ENCODE results near the gene AXDND1.
"Not testable (repeated sequence)": the region's sequence is repeated elsewhere in the genome, so short reads cannot be mapped to it uniquely, and the experiment has no call there.

The AXDND1 gene

GRCh38 chr1:179459606-179460206 lies 93.9 kb downstream of the AXDND1 start:
- intact Hi-C loops (cut with micrococcal nuclease); H3K27me3 Mint-ChIP-seq; H3K4me3 Mint-ChIP-seq; H3K27ac Mint-ChIP-seq; H3K36me3 Mint-ChIP-seq (ENCODE audit: low read depth); H3K4me1 Mint-ChIP-seq (ENCODE audit: low read depth): not testable (repeated sequence)
- H3K9me3 Mint-ChIP-seq, result peaks cover 24% of the 10 kb centered on the region

GRCh38 chr1:179465661-179466060 lies 99.9 kb downstream of the AXDND1 start:
- H3K36me3 Mint-ChIP-seq (ENCODE audit: low read depth); H3K27ac Mint-ChIP-seq; H3K4me1 Mint-ChIP-seq (ENCODE audit: low read depth); H3K4me3 Mint-ChIP-seq; intact Hi-C loops (cut with micrococcal nuclease); H3K27me3 Mint-ChIP-seq: not testable (repeated sequence)
- peaks cover 41% of the 10 kb centered on the region for H3K9me3 Mint-ChIP-seq

GRCh38 chr1:179474713-179475112 lies 108.9 kb downstream of the AXDND1 start:
- Mint-ChIP-seq H3K9me3 (peaks cover 77% of the 10 kb centered on the region), H3K4me1 (ENCODE audit: low read depth) (no peaks in the 10 kb centered on the region), H3K4me3 (no peak overlapping the region), H3K27ac (no peak overlapping the region), H3K27me3 (peaks cover 2% of the 10 kb centered on the region), H3K36me3 (ENCODE audit: low read depth) (no peaks in the 10 kb centered on the region)
- intact Hi-C loops (cut with micrococcal nuclease), result no loop called here

- intact Hi-C loops (cut with micrococcal nuclease), result no loop called here
- no peak overlapping the region for H3K27ac Mint-ChIP-seq
- no peak overlapping the region for H3K4me3 Mint-ChIP-seq
- H3K4me1 Mint-ChIP-seq (ENCODE audit: low read depth), result no peaks in the 10 kb centered on the region
- H3K27me3 Mint-ChIP-seq, result peaks cover 2% of the 10 kb centered on the region
- H3K9me3 Mint-ChIP-seq, result peaks cover 72% of the 10 kb centered on the region
- no peaks in the 10 kb centered on the region for H3K36me3 Mint-ChIP-seq (ENCODE audit: low read depth)
Observed at GRCh38 chr1:179476484-179476883, 110.7 kb downstream of the AXDND1 start.

- H3K4me3 Mint-ChIP-seq, result no peak overlapping the region
- H3K9me3 Mint-ChIP-seq, result peaks cover 58% of the 10 kb centered on the region
- intact Hi-C loops (cut with micrococcal nuclease), result no loop called here
- H3K4me1 Mint-ChIP-seq (ENCODE audit: low read depth), result no peaks in the 10 kb centered on the region
- no peak overlapping the region for H3K27ac Mint-ChIP-seq
- H3K27me3 Mint-ChIP-seq, result no peaks in the 10 kb centered on the region
- no peaks in the 10 kb centered on the region for H3K36me3 Mint-ChIP-seq (ENCODE audit: low read depth)
Observed at GRCh38 chr1:179478370-179478769, 112.6 kb downstream of the AXDND1 start.

GRCh38 chr1:179490611-179491010 lies 124.8 kb downstream of the AXDND1 start:
- Mint-ChIP-seq H3K27ac (no peak overlapping the region), H3K36me3 (ENCODE audit: low read depth) (no peaks in the 10 kb centered on the region), H3K4me3 (no peak overlapping the region), H3K4me1 (ENCODE audit: low read depth) (no peaks in the 10 kb centered on the region), H3K27me3 (no peaks in the 10 kb centered on the region), H3K9me3 (no peaks in the 10 kb centered on the region)
- intact Hi-C loops (cut with micrococcal nuclease), result no loop called here

- Mint-ChIP-seq H3K4me1 (ENCODE audit: low read depth) (no peaks in the 10 kb centered on the region), H3K4me3 (no peak overlapping the region), H3K27me3 (no peaks in the 10 kb centered on the region), H3K36me3 (ENCODE audit: low read depth) (no peaks in the 10 kb centered on the region), H3K27ac (no peak overlapping the region), H3K9me3 (no peaks in the 10 kb centered on the region)
- intact Hi-C loops (cut with micrococcal nuclease), result no loop called here
Observed at GRCh38 chr1:179493323-179493722, 127.6 kb downstream of the AXDND1 start.

GRCh38 chr1:179506199-179506598 lies 140.4 kb downstream of the AXDND1 start:
- H3K4me1 Mint-ChIP-seq (ENCODE audit: low read depth), result no peaks in the 10 kb centered on the region
- no peaks in the 10 kb centered on the region for H3K27me3 Mint-ChIP-seq
- no peak overlapping the region for H3K4me3 Mint-ChIP-seq
- H3K9me3 Mint-ChIP-seq, result no peaks in the 10 kb centered on the region
- intact Hi-C loops (cut with micrococcal nuclease), result no loop called here
- H3K36me3 Mint-ChIP-seq (ENCODE audit: low read depth), result no peaks in the 10 kb centered on the region
- no peak overlapping the region for H3K27ac Mint-ChIP-seq

GRCh38 chr1:179509384-179509783 lies 143.6 kb downstream of the AXDND1 start:
- Mint-ChIP-seq H3K27me3 (no peaks in the 10 kb centered on the region), H3K9me3 (no peaks in the 10 kb centered on the region), H3K36me3 (ENCODE audit: low read depth) (no peaks in the 10 kb centered on the region), H3K27ac (no peak overlapping the region), H3K4me1 (ENCODE audit: low read depth) (no peaks in the 10 kb centered on the region), H3K4me3 (no peak overlapping the region)
- intact Hi-C loops (cut with micrococcal nuclease), result no loop called here

GRCh38 chr1:179510038-179510437 lies 144.3 kb downstream of the AXDND1 start:
- Mint-ChIP-seq H3K27ac (no peak overlapping the region), H3K4me3 (no peak overlapping the region), H3K27me3 (no peaks in the 10 kb centered on the region), H3K9me3 (no peaks in the 10 kb centered on the region), H3K36me3 (ENCODE audit: low read depth) (no peaks in the 10 kb centered on the region), H3K4me1 (ENCODE audit: low read depth) (no peaks in the 10 kb centered on the region)
- intact Hi-C loops (cut with micrococcal nuclease), result no loop called here

GRCh38 chr1:179516976-179517705 lies 151.4 kb downstream of the AXDND1 start:
- no peak overlapping the region for H3K27ac Mint-ChIP-seq

GRCh38 chr1:179518544-179518943 lies 152.8 kb downstream of the AXDND1 start:
- H3K4me1 Mint-ChIP-seq (ENCODE audit: low read depth); intact Hi-C loops (cut with micrococcal nuclease); H3K36me3 Mint-ChIP-seq (ENCODE audit: low read depth); H3K27me3 Mint-ChIP-seq; H3K4me3 Mint-ChIP-seq; H3K9me3 Mint-ChIP-seq; H3K27ac Mint-ChIP-seq: not testable (repeated sequence)

More at GRCh38 chr1:179516976-179517705, 151.4 kb downstream of the AXDND1 start:
- Mint-ChIP-seq H3K4me1 (ENCODE audit: low read depth) (no peaks in the 10 kb centered on the region), H3K27me3 (no peaks in the 10 kb centered on the region), H3K36me3 (ENCODE audit: low read depth) (no peaks in the 10 kb centered on the region), H3K4me3 (no peak overlapping the region), H3K9me3 (no peaks in the 10 kb centered on the region)
- intact Hi-C loops (cut with micrococcal nuclease), result no loop called here

- no peaks in the 10 kb centered on the region for H3K27me3 Mint-ChIP-seq
- H3K27ac Mint-ChIP-seq, result no peak overlapping the region
- intact Hi-C loops (cut with micrococcal nuclease), result no loop called here
- H3K4me3 Mint-ChIP-seq, result no peak overlapping the region
- H3K36me3 Mint-ChIP-seq (ENCODE audit: low read depth), result no peaks in the 10 kb centered on the region
- H3K4me1 Mint-ChIP-seq (ENCODE audit: low read depth), result no peaks in the 10 kb centered on the region
- H3K9me3 Mint-ChIP-seq, result no peaks in the 10 kb centered on the region
Observed at GRCh38 chr1:179529482-179530195, 163.9 kb downstream of the AXDND1 start.

- H3K4me1 Mint-ChIP-seq (ENCODE audit: low read depth), result no peaks in the 10 kb centered on the region
- no peaks in the 10 kb centered on the region for H3K36me3 Mint-ChIP-seq (ENCODE audit: low read depth)
- H3K27me3 Mint-ChIP-seq, result no peaks in the 10 kb centered on the region
- H3K27ac Mint-ChIP-seq, result no peak overlapping the region
- no peaks in the 10 kb centered on the region for H3K9me3 Mint-ChIP-seq
- H3K4me3 Mint-ChIP-seq, result no peak overlapping the region
- intact Hi-C loops (cut with micrococcal nuclease), result no loop called here
Observed at GRCh38 chr1:179530352-179530751, 164.6 kb downstream of the AXDND1 start.
